HepG2 (cell line): ENCODE data around the gene PDCD1LG2.

Experiments
- CTCF ChIP-seq: sonication (generic); formaldehyde crosslinking; IDR thresholded peaks from 2 replicates; pipeline ENCODE4 v1.5.0; 2020; ENCODE audit warnings: mild to moderate bottlenecking, missing genetic modification reagents, moderate library complexity
- SIN3B ChIP-seq: fragments of 150-350 bp; IDR thresholded peaks from 2 replicates; pipeline ENCODE4 v1.6.1; 2014; ENCODE audit warnings: low read length
- SRF ChIP-seq: IDR thresholded peaks from 2 replicates; pipeline ENCODE4 v1.6.1; 2011; ENCODE audit warnings: mild to moderate bottlenecking, low read depth, low read length, moderate library complexity
- TOE1 ChIP-seq: sonication (generic); formaldehyde crosslinking; IDR thresholded peaks from 2 replicates; pipeline ENCODE4 v1.4.0; 2020; ENCODE audit warnings: mild to moderate bottlenecking, missing genetic modification reagents
- ZBTB7A ChIP-seq: sonication (generic); formaldehyde crosslinking; IDR thresholded peaks from 2 replicates; pipeline ENCODE4 v1.8.0; 2022; ENCODE audit warnings: mild to moderate bottlenecking, missing genetic modification reagents
- ZMYM4 ChIP-seq: sonication (generic); formaldehyde crosslinking; IDR thresholded peaks from 2 replicates; pipeline ENCODE4 v1.8.1; 2023; ENCODE audit warnings: mild to moderate bottlenecking, missing genetic modification reagents
- ZNF235 ChIP-seq: sonication (generic); formaldehyde crosslinking; IDR thresholded peaks from 2 replicates; pipeline ENCODE4 v1.8.1; 2023; ENCODE audit warnings: mild to moderate bottlenecking, missing genetic modification reagents, borderline replicate concordance
- ZNF318 ChIP-seq: sonication (generic); formaldehyde crosslinking; IDR thresholded peaks from 2 replicates; pipeline ENCODE4 v1.4.0; 2020; ENCODE audit warnings: mild to moderate bottlenecking, missing genetic modification reagents
- ZNF777 ChIP-seq: sonication (generic); formaldehyde crosslinking; IDR thresholded peaks from 2 replicates; pipeline ENCODE4 v1.4.0; 2020; ENCODE audit warnings: missing genetic modification reagents

GRCh38 chr9:5574097-5574496 lies 63.8 kb downstream of the PDCD1LG2 start:
- TF ChIP-seq ZNF235 (CRISPR knock-in tag), result no peak
- no peak for TF ChIP-seq TOE1 (CRISPR knock-in tag)
- no peak for TF ChIP-seq ZNF777 (CRISPR knock-in tag)
- no peak for TF ChIP-seq ZNF318 (CRISPR knock-in tag)
- TF ChIP-seq SIN3B, result no peak
- no peak for TF ChIP-seq SRF
- TF ChIP-seq ZBTB7A, result no peak
- no peak for TF ChIP-seq ZMYM4 (CRISPR knock-in tag)
- no peak for TF ChIP-seq CTCF
